GM21825 (cell line): Measurements from ENCODE around the gene BSN.
"Not testable (repeated sequence)": the region's sequence is repeated elsewhere in the genome, so short reads cannot be mapped to it uniquely, and the experiment has no call there.

Source experiments
- ATAC-seq: cut with Tn5 transposase; IDR thresholded peaks from one replicate; pipeline ENCODE4 v1.9.1; 2021; ENCODE audit warnings: mild to moderate bottlenecking, moderate library complexity; ENCODE audit not compliant: unreplicated experiment

BSN gene

GRCh38 chr3:49668861-49669260 is 114.6 kb downstream of the BSN start:
- no peak for ATAC-seq

- ATAC-seq: no peak
These were observed 115.1 kb downstream of the BSN start for GRCh38 chr3:49669352-49669751.

GRCh38 chr3:49670940-49671290 is 116.6 kb downstream of the BSN start:
- no peak for ATAC-seq

GRCh38 chr3:49671291-49672288 is 117.3 kb downstream of the BSN start:
- no peak for ATAC-seq

- ATAC-seq: no peak
These were observed 118.9 kb downstream of the BSN start for GRCh38 chr3:49673121-49673714.

DNA sequence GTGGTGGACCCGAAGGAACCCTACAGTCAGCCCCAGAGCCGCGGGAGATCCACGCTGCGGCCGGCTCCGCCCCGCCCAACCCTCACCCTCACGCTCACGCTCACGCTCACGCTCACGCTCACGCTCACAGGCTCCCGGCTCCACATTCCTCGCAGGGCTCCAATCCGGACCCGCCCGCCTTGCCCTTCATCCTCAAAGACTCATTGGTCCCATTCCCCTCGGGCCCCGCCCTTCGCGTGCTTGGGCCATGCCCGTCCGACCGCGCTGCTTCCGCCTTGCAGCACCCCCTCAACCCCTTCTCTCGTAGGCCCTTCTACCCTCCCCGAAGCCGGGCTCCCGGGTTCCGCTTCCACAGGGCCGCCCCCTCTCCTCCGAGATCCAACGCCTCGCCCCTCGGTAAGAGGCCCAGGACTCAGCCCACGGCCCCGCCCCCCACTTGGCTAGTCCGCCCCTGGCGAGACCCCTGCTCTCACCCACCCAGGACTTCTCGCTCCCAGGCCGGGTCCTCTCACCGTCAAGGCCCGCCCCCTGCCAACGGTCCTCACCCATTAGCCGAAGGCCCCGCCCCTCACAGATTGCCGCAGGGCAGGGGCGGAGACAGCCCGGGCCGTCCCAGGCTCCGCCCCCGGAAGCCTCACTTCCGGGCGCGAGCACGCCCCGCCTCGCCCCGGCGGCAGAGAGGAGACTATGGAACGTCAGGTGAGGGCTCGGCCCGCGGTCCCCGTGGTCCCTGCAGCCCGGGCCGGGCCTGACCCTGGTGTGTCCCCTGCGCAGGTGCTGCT is 119.6 kb downstream of the BSN start, which contains the start of gene APEH:
Gene APEH (plus strand): TSS at position 637 of the 782 bp plus-strand sequence. CDS start 51 bp downstream, at position 688.
- peak; percentile 73 for ATAC-seq

GRCh38 chr3:49674497-49674983 is 120.3 kb downstream of the BSN start:
- peak; percentile 14 for ATAC-seq

DNA sequence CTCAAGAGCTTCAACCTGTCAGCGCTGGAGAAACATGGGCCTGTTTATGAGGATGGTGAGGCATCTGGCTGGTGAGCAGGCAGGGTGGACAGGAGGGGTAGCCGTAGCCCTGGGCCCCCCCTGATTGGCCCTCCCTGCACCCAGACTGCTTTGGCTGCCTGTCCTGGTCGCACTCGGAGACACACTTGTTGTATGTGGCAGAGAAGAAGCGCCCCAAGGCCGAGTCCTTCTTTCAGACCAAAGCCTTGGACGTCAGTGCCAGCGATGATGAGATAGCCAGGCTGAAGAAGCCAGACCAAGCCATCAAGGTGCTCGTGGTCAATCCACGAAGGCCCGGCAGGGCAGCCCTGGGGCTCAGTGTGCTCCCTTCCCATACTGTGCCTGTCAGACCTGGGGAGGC is 121.6 kb downstream of the BSN start:
- no peak for ATAC-seq

- no peak for ATAC-seq
These were observed 126.4 kb downstream of the BSN start for GRCh38 chr3:49680493-49681231.

- ATAC-seq: no peak
These were observed 126.9 kb downstream of the BSN start for GRCh38 chr3:49681232-49681522.

GRCh38 chr3:49681543-49681942 is 127.3 kb downstream of the BSN start:
- no peak for ATAC-seq

DNA sequence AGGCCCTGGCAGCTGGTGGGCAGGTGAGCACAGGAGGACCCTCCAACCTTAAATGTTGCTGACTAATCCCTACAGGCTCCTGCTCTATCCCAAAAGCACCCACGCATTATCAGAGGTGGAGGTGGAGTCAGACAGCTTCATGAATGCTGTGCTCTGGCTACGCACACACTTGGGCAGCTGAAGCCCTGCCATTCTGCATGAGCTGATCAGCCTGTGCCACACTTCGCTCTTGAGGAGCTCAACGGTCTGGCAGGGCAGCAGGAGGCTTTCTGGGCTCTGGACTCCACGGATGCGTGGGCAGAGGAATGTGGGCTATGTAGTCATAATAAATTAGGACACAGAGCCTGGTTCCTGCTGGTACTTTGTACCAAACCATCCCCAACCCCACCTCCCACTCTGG is 128.9 kb downstream of the BSN start:
- ATAC-seq: no peak

- ATAC-seq: not testable (repeated sequence)
These were observed 130.2 kb downstream of the BSN start for GRCh38 chr3:49684453-49684852.

- not testable (repeated sequence) for ATAC-seq
These were observed 130.8 kb downstream of the BSN start for GRCh38 chr3:49685103-49685502.

DNA sequence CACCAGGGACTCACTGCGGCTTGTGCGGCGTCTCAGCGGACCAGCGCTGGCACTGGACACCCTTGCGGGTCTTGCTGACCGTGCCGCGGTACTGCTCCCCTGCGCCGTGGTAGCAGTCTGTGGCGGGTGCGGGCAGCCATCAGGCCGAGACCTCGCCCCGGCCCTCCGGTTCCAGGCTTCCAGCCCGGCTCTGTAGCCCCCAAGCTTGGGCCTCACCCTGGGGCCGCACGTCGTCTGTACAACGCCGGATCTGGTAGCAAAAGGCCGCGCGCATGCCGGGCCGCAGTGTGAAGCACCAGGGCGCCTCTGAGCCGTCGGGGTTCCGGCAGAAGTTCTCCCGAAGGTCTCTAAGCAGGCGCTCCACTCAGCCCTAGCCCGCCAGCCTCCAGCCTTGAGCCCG is 131.6 kb downstream of the BSN start:
- ATAC-seq: not testable (repeated sequence)

DNA sequence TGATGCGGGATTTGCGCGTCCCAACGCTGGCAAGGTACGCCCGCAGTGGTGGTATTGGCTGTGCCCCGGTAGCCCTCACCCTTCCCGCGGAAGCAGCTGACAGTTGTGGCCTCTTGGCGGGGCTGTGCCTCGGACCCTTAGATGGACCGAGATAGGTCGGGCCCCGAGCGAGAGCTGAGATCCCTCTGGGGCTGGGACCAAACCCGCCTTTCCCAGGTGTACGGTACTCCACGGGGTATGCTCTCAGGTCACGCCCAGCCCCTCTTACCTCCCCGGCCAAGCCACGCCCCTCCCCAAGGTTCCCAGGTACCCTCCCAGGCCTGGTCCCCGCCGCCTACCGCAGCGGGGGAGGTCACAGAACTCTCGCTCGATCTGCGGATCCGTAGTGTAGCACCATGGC is 132.1 kb downstream of the BSN start:
- ATAC-seq: not testable (repeated sequence)

DNA sequence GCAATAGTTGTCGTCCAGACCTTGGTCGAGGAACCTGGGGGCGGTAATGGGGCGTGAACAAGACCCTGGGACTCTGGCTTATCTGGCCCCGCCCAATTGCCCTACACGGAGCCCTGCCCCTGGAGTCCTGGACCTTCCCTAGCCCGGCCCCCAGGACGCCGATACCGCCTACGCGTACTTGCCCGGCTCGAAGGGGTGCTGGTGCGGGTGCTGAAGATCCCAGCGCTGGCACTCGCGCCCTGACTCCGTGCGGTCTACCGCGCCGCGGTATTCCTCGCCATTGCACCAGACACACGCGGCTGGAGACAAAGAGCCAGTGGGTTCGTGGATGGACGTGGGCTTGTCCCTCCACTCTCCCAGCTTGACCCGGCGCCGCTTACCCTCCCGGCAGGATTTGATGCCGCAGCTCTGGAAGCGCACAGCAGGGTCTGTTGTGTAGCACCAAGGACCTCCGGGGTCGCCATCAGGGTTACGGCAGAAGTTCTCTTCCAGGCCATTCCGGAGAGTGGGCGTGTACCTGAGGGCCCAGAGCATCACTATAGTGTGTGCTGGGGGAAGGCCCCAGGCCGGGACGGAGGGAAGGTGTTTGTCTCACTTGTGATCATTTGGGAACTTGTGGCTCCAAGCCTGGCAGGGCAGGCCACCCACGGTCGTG is 132.6 kb downstream of the BSN start:
- ATAC-seq: not testable (repeated sequence)

DNA sequence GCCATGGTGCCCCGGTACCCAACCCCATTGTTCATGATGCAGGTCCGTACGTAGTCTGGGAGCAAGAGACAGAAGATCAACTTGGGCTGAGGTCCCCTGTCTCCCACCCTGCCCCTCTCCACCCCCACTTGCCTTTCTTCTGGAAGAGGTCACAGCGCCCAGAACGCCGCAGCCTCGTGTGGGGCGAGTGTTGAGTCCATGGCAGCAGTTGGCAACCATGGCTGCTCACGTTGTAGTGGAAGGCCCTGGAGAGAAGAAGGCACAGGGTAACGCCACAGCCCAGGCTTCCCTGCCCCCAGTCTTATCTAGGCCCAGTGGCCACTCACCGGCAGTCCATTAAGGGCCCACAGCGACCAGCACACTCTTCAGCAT is 133.1 kb downstream of the BSN start:
- not testable (repeated sequence) for ATAC-seq

- ATAC-seq: peak; percentile 3
These were observed 134.2 kb downstream of the BSN start for GRCh38 chr3:49688338-49689045.
